GM21737 (cell line): ENCODE results near the gene DDX28.
"Not testable (repeated sequence)": the region's sequence is repeated elsewhere in the genome, so short reads cannot be mapped to it uniquely, and the experiment has no call there.

Experiments
- ATAC-seq: cut with Tn5 transposase; IDR thresholded peaks from one replicate; pipeline ENCODE4 v1.9.1; 2021; ENCODE audit warnings: mild to moderate bottlenecking, moderate library complexity; ENCODE audit not compliant: unreplicated experiment

DDX28 gene

GRCh38 chr16:68037841-68038597, 15.0 kb upstream of the DDX28 start:
- ATAC-seq = no peak

- ATAC-seq = no peak
Measured at GRCh38 chr16:68035227-68035626, 12.2 kb upstream of the DDX28 start.

- no peak for ATAC-seq
Measured at GRCh38 chr16:68033101-68033500, 10.1 kb upstream of the DDX28 start.

GRCh38 chr16:68031951-68032350, 8.9 kb upstream of the DDX28 start:
- no peak for ATAC-seq

DNA sequence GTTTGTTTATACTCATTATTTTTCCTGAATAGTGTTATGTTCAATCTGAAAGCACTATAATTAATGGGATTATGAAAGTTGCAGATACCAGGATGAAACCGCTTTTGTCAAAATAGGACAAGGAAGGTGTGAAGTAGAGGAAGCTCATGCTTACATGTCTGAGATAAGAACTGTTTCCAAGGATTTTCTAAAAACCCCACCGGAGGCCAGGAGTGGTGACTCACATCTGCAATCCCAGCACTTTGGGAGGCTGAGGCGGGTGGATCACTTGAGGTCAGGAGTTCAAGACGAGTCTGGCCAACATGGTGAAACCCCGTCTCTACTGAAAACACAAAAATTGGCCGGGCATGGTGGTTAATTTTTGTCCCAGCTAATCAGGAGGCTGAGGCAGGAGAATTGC, 7.1 kb upstream of the DDX28 start:
- not testable (repeated sequence) for ATAC-seq

DNA sequence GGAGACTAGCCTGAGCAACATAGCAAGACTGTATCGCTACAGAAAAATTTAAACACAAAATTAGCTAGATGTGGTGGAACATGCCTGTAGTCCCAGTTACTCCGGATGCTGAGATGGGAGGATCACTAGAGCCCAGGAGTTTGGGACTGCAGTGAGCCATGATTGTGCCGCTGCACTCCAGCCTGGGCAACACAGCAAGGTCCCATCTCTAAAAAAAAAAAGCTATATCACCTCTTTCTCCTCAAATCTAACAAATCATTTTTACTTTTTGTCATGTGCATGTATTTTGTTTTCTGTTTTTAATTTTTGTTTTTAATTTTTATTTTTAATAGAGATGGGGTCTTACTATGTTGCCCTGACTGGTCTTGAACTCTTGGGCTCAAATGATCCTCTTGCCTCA, 6.0 kb upstream of the DDX28 start:
- ATAC-seq = no peak

DNA sequence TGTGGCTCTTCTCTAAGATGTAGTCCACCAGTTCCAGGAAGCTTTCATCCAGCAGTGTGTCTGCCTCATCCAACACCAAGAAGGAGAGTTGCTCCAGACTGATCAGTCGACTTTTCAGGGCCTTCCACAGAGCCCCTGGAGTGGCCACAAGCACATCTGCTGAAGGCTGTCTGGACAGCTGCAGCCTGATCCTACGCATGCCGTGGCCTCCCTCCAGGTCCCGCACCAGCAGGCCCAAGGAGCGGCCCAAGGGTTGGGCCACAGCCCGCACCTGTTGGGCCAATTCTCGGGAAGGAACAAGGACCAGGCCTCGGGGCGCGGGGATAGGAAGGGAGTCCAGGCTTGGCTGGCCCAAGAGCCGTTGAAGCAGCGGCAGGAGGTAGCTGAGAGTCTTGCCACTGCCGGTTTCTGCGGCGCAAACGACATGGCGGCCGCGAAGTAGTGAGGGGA, 729 bp downstream of the DDX28 start:
- ATAC-seq = no peak

DNA sequence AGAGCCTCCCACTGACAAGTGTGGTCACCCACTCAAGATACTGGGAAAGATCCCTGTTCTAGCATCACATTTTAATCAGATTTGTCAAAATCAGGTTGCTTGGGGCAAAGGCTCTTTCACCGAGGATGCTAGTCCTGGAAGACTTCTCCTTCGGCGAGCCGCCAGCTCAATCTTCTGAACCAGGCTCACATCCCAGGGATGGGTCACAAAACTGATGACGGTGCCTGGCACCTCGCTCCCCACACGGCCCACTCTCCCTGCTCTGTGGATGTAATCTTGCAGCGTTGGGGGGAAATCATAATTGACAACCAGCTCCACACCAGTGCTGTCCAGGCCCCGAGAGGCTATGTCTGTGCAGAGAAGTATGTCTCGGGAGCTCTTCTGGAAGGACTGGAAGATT, 1.5 kb downstream of the DDX28 start:
- ATAC-seq = no peak

GRCh38 chr16:68019167-68019680, 3.8 kb downstream of the DDX28 start:
- no peak for ATAC-seq

GRCh38 chr16:68015681-68016080, 7.4 kb downstream of the DDX28 start, which contains the start of gene DPEP2NB:
DPEP2NB (minus strand) TSS chr16:68015911; CDS start chr16:68015770, 141 bp downstream.
- no peak for ATAC-seq

DNA sequence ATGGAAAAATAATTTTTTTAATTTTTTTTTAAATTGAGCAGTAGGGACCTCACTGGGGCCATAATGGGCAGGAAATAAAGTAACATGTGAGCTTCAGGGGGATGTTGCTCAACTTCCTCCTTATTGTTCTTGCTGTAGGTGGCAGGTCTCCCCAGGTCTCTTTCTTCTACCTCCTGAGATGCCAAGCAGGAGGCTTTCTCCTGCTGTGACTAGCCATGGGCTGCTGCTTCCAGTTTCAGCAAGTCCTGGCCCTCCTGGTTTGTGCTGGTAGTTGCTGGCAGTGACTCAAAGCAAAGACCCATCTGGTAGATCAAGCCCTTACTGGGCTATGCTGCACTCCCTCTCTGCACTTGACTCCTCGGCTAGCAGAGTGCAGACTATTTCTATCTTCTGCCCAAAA, 9.6 kb downstream of the DDX28 start:
- ATAC-seq = no peak

DNA sequence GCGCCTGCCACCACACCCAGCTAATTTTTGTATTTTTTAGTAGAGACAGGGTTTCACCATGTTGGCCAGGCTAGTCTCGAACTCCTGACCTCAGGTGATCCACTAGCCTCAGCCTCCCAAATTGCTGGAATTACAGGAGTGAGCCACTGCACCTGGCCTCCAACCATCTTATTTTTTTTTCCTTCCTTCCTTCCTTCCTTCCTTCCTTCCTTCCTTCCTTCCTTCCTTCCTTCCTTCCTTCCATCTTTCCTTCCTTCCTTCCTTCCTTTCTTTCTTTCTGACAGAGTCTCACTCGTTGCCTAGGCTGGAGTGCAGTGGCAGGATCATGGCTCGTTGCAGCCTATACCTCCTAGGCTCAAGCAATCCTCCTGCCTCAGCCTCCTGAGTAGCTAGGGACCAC, 13.2 kb downstream of the DDX28 start:
- not testable (repeated sequence) for ATAC-seq

GRCh38 chr16:68009157-68009735, 13.8 kb downstream of the DDX28 start:
- ATAC-seq = no peak

DNA sequence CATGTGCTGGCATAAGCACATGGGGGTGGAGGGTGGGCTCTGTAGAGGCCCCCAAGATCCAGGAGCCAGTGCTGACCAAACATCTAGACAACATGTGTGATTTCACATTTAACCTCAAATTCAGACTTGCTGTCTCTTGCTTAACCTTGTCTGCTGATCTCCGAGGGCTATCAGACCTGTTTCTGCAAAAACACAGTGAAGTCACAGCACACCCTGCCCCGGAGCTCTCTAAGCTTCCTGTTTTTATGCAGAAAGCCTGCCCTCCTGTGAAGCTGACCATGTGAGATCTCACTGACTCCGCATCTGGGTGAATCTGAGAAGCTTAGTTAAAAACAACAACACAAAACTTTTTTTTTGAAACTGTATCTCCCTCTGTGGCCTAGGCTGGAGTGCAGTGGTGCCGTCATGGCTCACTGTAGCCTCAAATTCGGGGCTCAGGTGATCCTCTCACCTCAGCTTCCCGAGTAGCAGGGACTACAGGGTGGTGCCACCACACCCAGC, 17.2 kb downstream of the DDX28 start:
- ATAC-seq = no peak

DNA sequence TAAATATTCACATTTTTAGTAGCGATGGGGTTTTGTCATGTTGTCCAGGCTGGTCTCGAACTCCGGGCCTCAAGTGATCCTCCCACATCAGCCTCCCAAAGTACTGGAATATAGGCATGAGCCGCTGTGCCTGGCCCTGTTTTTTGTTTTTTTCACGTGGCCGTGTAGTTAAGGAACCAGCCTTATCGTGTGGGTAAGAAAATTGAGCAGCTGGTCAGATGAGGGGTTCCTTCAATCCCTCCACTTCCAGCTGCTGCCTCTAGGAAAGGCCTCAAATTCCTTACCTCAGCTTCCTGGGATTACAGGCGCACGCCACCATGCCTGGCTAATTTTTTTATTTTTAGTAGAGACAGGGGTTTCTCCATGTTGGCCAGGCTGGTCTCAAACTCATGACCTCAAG, 17.8 kb downstream of the DDX28 start:
- ATAC-seq = no peak

DNA sequence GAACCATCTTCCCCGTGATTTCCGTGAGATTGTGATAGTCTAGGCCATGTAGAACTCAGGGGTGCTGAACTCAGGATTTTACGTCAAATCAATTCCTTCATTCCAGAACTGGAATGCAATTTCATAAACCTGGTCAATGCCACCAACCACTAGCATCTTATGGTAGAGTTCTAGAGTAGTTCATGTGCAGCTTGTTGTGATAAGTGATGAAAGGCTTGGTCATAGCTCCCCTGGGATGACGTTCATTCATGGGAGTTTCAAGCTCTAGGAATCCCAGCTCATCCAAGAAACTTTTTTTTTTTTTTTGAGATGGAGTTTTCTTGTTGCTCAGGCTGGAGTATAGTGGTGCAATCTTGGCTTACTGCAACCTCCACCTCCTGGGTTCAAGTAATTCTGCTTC, 20.0 kb downstream of the DDX28 start:
- ATAC-seq = no peak

- no peak for ATAC-seq
Measured at GRCh38 chr16:68000450-68000849, 22.6 kb downstream of the DDX28 start.

- no peak for ATAC-seq
Measured at GRCh38 chr16:67999985-68000384, 23.0 kb downstream of the DDX28 start.

DNA sequence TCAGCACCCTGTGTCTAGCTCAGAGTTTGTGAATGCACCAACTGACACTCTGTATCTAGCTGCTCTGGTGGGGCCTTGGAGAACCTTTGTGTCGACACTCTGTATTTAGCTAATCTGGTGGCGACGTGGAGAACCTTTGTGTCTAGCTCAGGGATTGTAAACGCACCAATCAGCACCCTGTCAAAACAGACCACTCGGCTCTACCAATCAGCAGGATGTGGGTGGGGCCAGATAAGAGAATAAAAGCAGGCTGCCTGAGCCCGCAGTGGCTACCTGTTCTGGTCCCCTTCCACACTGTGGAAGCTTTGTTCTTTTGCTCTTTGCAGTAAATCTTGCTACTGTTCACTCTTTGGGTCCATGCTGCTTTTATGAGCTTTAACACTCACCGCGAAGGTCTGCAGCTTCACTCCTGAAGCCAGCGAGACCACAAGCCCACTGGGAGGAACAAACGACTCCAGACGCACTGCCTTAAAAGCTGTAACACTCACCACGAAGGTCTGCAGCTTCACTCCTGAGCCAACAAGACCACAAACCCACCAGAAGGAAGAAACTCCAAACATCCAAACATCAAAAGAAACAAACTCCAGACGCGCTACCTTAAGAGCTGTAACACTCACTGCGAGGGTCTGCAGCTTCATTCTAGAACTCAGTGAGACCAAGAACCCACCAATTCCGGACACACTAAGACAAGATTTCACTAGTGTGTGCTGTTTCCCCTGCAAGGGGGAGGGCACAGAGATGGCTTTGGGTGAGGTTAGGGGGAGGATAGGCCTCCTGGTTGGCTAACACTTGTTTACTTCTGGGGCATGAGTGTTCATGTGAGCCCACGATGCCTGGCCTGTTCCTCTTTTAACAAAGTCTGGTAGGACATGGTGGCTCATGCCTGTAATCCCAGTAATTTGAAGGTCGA, 24.0 kb downstream of the DDX28 start, which contains the start of gene DPEP2:
DPEP2 (minus strand) TSS at position 706 of the 910 bp plus-strand sequence. CDS start 6,272 bp downstream, outside the sequence.
- ATAC-seq = not testable (repeated sequence)

DNA sequence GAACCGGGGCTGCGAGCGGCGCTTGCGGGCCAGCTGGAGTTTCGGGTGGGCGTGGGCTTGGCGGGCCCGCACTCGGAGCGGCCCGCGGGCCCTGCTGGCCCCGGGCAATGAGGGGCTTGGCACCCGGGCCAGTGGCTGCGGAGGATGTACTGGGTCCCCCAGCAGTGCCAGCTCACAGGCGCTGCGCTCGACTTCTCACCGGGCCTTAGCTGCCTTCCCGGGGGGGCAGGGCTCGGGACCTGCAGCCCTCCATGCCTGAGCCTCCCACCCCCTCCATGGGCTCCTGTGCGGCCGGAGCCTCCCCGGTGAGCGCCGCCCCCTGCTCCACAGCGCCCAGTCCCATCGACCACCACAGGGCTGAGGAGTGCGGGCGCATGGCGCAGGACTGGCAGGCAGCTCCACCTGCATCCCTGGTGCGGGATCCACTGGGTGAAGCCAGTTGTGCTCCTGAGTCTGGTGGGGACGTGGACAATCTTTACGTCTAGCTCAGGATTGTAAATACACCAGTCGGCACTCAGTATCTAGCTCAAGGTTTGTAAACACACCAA, 24.7 kb downstream of the DDX28 start:
- not testable (repeated sequence) for ATAC-seq

- ATAC-seq = no peak
Measured at GRCh38 chr16:67996666-67997065, 26.4 kb downstream of the DDX28 start.
